MCF 10A (cell line): ENCODE results near the gene ITGAD. TPM values are rescaled to one million over a fixed set of nuclear protein-coding genes. Genes with fewer than 3 reads are reported as not detected.

ENCODE experiments used
- BruUV-seq: library from RNA; stranded (reverse); fragments of 400-500 nt; replicated peaks from 2 replicates; lab custom pipeline; 2021; lab: Mats Ljungman, UMichigan
- CTCF ChIA-PET: fragments of 300-600 bp; sonication (Branson Sonifier 250); formaldehyde crosslinking; extraction: SDS; loops from one replicate; lab custom pipeline; 2021; ENCODE audit warnings: antibody characterized with exemption, inconsistent platforms; lab: Yijun Ruan, JAX
- POLR2A ChIA-PET: fragments of 300-600, 350-650 bp; sonication (Branson Sonifier 250); formaldehyde crosslinking; extraction: SDS; loops from one replicate; lab custom pipeline; 2020; ENCODE audit warnings: antibody characterized with exemption, inconsistent platforms; lab: Yijun Ruan, JAX
- DNase-seq: peaks from one replicate; pipeline ENCODE4 v3.0.0-alpha.2; 2018; ENCODE audit not compliant: unreplicated experiment
- H3K27ac Mint-ChIP-seq: one replicate; pipeline ENCODE4 v1.8.0; 2022; ENCODE audit warnings: mild to moderate bottlenecking, low read depth, mixed read lengths; ENCODE audit not compliant: unreplicated experiment
- H3K27me3 Mint-ChIP-seq: one replicate; pipeline ENCODE4 v1.8.0; 2022; ENCODE audit warnings: mixed read lengths; ENCODE audit not compliant: insufficient read depth, unreplicated experiment
- H3K36me3 Mint-ChIP-seq: one replicate; pipeline ENCODE4 v1.8.0; 2022; ENCODE audit warnings: mild to moderate bottlenecking, moderate library complexity, mixed read lengths; ENCODE audit not compliant: insufficient read depth, unreplicated experiment
- H3K4me1 Mint-ChIP-seq: one replicate; pipeline ENCODE4 v1.8.0; 2022; ENCODE audit warnings: mixed read lengths; ENCODE audit not compliant: insufficient read depth, unreplicated experiment
- H3K4me3 Mint-ChIP-seq: one replicate; pipeline ENCODE4 v1.8.0; 2022; ENCODE audit warnings: mild to moderate bottlenecking, moderate library complexity, mixed read lengths; ENCODE audit not compliant: unreplicated experiment
- H3K9me3 Mint-ChIP-seq: one replicate; pipeline ENCODE4 v1.8.0; 2022; ENCODE audit warnings: mixed read lengths; ENCODE audit not compliant: unreplicated experiment
- intact Hi-C: fragments of 100-400 bp; cut with micrococcal nuclease; formaldehyde crosslinking; loops from 2 replicates; pipeline ENCODE4 v1.14.1; 2022
- total RNA-seq: library from RNA; stranded (reverse); gene quantifications from 2 replicates; pipeline ENCODE4 v1.2.3, GENCODE V29; 2022
- TF ChIP-seq, protein P1 (sequence below): fragments of 200-600 bp; IDR thresholded peaks from one replicate; pipeline ENCODE4 v1.8.0; 2022; ENCODE audit warnings: antibody characterized with exemption, mild to moderate bottlenecking; ENCODE audit not compliant: unreplicated experiment

The ITGAD gene
- total RNA-seq, 1 experiment from 2014 or later, result not detected

DNA sequence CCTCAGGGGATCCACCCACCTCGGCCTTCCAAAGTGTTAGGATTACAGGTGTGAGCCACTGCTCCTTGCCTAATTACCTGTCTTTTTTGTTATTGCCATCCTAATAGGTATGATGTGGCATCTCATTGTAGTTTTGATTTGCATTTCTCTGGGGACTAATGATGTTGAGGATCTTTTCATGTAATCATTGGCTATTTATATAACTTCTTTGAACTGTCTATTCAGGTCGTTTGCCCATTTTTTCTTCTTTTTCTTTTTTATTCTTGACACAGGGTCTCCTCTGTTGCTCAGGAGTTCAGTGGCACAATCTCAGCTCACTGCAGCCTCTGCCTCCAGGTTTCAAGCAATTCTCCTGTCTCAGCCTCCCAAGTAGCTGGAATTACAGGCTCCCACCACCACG is 77.5 kb downstream of the ITGAD start:
- ChIA-PET POLR2A (interaction anchor here (1.3 kb wide), 1 partner anchor 11 kb away, joined by 5 read pairs; the partner anchor contains the start of gene ARMC5), CTCF (interaction anchor here (0.6 to 1.0 kb wide), 2 partner anchors 10 to 240 kb away, joined by 3 to 10 read pairs; no protein-coding TSS in a partner anchor)
- DNase-seq, result no peak
- H3K4me1 Mint-ChIP-seq, result peaks cover 22% of the 10 kb centered on the region
- H3K27ac Mint-ChIP-seq, result no peak overlapping the region
- TF ChIP-seq, protein P1, sequence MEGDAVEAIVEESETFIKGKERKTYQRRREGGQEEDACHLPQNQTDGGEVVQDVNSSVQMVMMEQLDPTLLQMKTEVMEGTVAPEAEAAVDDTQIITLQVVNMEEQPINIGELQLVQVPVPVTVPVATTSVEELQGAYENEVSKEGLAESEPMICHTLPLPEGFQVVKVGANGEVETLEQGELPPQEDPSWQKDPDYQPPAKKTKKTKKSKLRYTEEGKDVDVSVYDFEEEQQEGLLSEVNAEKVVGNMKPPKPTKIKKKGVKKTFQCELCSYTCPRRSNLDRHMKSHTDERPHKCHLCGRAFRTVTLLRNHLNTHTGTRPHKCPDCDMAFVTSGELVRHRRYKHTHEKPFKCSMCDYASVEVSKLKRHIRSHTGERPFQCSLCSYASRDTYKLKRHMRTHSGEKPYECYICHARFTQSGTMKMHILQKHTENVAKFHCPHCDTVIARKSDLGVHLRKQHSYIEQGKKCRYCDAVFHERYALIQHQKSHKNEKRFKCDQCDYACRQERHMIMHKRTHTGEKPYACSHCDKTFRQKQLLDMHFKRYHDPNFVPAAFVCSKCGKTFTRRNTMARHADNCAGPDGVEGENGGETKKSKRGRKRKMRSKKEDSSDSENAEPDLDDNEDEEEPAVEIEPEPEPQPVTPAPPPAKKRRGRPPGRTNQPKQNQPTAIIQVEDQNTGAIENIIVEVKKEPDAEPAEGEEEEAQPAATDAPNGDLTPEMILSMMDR, result no peak
- no peaks in the 10 kb centered on the region for H3K9me3 Mint-ChIP-seq
- no peak overlapping the region for H3K4me3 Mint-ChIP-seq
- intact Hi-C loops, result no loop called here
- no peaks in the 10 kb centered on the region for H3K27me3 Mint-ChIP-seq
- peaks cover 7% of the 10 kb centered on the region for H3K36me3 Mint-ChIP-seq
- TSS peak; percentile 40 for BruUV-seq

DNA sequence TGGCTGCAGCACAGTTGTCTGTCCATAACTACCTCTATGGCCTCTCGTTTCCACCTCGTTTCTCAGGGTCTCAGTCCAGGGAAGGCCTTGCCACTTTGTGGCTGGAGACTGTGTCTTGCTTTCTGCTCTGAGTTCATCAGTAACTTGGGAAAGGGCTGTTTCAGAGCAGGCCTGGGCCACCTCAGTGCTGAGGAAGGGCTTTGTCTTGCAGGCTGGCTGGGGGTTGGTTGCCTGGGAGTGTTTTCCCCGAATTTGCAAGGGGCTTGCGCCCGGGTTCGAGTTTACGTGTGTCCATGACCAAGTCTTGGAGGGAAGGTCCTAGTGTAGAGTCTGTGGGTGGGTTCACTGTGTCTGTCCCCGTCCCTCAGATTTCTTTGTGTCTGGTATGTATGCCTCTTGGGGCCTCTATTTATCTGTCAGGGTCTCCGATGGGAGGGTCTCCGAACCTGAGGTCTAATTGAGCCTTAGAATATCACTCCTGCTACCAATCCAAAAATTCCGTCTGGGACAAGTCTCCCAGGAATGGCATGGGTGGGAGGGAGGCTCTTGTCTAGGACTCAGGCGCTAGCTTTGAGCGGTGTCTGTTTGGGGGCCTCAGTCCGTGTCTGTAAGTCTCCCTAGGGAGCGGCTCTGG is 78.2 kb downstream of the ITGAD start:
- TF ChIP-seq, protein P1, result no peak
- ChIA-PET CTCF (interaction anchor here (0.5 to 1.1 kb wide), 5 partner anchors 11 to 310 kb away, joined by 3 to 10 read pairs (median 4); no protein-coding TSS in a partner anchor), POLR2A (interaction anchor here (1.3 kb wide), 1 partner anchor 12 kb away, joined by 5 read pairs; the partner anchor contains the start of gene ARMC5)
- intact Hi-C loops, result no loop called here
- Mint-ChIP-seq H3K4me3 (peak overlapping the region; percentile 91), H3K9me3 (no peaks in the 10 kb centered on the region), H3K27me3 (no peaks in the 10 kb centered on the region), H3K4me1 (peaks cover 22% of the 10 kb centered on the region), H3K27ac (peak overlapping the region; percentile 71), H3K36me3 (no peaks in the 10 kb centered on the region)
- BruUV-seq, result no TSS peak
- no peak for DNase-seq

DNA sequence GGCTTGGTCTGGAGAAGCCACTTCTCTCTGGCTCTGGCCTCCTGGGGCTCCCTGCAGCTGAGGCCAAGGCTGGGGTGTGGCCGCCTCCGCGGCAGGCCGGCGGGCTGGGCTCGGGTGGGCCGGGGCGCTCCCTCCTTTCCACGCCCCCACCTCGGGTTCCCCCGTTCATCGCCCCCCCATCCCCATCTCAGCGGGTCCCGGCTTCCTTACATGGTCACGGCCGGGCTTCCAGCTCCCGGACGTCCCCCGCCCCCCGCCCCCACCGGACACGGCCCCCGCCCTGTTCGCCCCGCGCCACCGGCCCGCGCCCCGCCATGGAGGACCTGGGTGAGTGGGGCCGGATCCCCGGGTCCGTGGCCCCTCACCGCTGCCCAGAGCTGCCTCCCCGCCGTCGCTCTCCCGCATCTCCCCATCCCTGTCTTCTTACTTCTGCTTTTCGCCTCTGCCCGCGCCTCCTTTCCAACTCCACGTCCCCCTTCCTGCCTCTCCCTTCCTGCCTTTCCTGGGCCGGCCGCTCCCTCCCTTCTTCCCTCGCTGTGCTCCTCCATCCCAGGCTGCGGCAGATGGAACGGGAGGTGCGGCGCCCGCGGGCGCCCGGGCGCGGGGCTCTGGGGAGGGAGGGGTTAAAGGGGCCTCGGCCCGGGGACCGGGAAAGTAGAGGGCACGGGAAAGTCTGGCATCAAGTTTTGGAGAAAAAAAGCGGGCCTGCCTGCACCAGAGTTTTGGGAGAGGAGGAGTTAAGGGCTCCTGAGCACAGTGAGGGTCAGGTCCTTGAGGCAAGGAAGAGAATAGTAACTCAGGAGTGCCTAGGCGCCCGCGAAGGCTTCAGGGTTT is 79.0 kb downstream of the ITGAD start, which contains the start of gene TGFB1I1:
Gene TGFB1I1 (plus strand): TSS at position 278 of the 834 bp plus-strand sequence. CDS start 37 bp downstream, at position 315.
- H3K4me1 Mint-ChIP-seq, result peaks cover 22% of the 10 kb centered on the region
- ChIA-PET CTCF (interaction anchor here (0.5 to 3.5 kb wide), 3 partner anchors 11 to 35 kb away, joined by 4 to 14 read pairs (median 5); no protein-coding TSS in a partner anchor), POLR2A (interaction anchor here (1.3 kb wide), 1 partner anchor 13 kb away, joined by 5 read pairs; the partner anchor contains the start of gene ARMC5)
- TF ChIP-seq, protein P1, result no peak
- H3K4me3 Mint-ChIP-seq, result peak within 1 kb of the TSS; percentile 91
- no peaks in the 10 kb centered on the region for H3K27me3 Mint-ChIP-seq
- H3K36me3 Mint-ChIP-seq, result no peaks in the 10 kb centered on the region
- intact Hi-C loops, result no loop called here
- DNase-seq, result peak; percentile 55
- H3K27ac Mint-ChIP-seq, result peak within 1 kb of the TSS; percentile 89
- BruUV-seq, result no TSS peak
- no peaks in the 10 kb centered on the region for H3K9me3 Mint-ChIP-seq
